ENCODE results near the gene ACP7.
"Not testable (repeated sequence)": the region's sequence is repeated elsewhere in the genome, so short reads cannot be mapped to it uniquely, and the experiment has no call there.

ACP7 gene

DNA sequence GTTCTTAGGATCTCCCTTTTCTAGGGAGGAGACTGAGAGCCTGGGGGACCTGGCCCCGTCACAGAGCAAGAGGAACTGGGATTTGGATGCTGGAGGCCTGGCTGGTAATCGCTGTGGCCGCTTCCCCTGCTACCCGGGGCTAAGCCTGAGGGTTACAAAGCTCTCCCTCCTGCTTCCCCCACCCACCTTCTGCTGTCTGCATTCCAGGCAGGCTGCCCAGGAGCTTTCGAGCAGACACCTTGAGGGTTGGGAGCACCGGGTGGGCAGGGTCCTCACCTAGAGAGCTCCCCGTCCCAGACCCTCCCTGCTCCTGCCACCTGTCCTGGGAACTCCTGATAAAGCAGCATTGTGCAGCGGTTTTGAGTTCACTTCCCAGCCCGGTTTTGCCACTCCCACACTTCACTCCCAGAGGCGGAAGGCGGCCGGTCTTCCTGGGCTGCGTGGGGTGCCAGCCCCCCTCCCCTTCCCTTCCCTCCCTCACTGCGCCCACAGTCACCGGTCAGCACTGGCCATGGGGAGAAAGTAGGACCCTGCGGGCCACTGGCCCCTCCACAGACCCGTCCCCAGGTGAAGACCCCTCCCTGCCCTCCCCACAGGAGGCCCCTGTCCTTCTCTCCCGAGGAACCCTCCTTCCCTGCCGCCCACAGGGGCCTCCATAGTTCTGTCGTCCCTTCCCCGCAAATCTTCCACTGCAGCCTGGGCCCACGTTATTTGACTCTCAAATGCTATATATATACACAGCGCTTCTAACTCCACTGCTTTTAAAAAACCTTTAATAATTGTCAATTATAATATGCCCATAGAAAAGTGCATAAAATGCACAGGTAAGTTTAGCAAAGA is 49.5 kb downstream of the ACP7 start:
- peak; percentile 70 for DNase-seq

DNA sequence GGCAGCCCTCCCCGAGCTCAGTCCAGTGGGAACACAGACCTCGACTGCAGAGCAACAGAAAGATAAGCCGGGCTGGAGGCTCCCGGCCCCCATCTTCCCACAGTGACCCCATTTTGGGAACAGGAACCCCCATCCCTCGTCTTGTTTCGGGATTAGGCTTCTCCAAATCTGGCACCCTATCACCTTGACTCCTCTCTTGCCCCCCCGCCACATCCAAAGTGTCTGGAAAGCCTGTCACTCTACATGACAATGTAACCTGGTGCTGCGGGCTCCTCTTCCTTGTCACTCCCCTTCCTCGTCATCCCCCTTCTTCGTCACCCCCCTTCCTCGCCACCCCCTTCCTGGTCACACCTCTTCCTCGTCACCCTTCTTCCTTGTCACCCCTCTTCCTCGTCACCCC is 51.5 kb downstream of the ACP7 start:
- DNase-seq, result no peak

DNA sequence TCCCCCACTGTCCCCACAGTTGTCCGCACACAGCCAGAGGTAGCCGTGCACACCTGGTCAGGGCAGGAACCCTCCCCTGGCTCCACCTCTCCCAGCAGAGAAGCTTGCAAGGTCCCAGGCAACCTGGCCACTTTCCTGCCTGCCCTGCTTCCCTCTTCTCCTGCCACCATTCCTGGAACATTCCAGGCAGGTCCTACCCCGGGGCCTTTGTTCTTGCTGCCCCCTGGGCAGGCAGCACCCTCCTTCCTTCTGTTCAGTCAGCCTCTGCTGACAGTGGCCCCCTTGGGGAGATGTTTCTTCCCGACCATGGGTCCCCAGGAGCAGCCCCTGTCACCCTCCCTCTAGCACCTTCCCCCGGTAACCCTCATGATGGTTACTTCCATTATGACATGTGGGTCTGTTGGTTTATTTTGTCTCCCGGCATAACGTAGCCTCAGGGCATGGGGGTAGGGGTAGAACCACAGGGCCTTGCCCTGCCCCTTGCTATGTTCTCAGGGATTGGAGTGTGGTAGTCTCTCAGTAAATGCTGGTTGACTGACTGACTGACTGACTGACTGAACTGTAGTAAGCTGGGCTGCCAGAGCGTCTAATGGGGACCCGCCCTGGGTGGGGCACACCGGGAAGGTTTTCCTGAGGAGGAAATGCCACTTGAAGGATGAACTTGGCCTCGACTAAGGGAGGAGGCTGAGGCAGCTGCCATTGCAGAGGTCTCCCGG is 52.2 kb downstream of the ACP7 start:
- DNase-seq, result no peak

DNA sequence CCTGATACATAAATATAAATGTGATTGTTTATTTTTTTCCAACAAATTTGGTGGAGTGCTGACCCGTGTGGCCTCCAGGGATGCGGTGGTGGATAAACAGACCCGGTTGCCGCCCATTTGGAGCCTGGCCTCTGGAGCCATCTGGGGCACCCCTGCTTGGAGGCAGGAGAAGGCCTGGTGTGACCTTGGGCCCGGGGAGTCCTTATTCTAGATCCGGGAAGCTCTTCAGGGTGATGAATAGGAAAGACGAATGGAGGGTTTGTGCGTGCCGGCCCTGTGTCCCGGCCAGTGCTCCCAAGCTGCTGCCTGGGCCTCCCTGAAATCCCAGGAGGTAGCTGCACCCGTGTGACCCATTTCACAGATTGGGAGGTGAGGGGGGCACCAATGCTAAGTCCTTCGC is 53.0 kb downstream of the ACP7 start:
- DNase-seq, result no peak

DNA sequence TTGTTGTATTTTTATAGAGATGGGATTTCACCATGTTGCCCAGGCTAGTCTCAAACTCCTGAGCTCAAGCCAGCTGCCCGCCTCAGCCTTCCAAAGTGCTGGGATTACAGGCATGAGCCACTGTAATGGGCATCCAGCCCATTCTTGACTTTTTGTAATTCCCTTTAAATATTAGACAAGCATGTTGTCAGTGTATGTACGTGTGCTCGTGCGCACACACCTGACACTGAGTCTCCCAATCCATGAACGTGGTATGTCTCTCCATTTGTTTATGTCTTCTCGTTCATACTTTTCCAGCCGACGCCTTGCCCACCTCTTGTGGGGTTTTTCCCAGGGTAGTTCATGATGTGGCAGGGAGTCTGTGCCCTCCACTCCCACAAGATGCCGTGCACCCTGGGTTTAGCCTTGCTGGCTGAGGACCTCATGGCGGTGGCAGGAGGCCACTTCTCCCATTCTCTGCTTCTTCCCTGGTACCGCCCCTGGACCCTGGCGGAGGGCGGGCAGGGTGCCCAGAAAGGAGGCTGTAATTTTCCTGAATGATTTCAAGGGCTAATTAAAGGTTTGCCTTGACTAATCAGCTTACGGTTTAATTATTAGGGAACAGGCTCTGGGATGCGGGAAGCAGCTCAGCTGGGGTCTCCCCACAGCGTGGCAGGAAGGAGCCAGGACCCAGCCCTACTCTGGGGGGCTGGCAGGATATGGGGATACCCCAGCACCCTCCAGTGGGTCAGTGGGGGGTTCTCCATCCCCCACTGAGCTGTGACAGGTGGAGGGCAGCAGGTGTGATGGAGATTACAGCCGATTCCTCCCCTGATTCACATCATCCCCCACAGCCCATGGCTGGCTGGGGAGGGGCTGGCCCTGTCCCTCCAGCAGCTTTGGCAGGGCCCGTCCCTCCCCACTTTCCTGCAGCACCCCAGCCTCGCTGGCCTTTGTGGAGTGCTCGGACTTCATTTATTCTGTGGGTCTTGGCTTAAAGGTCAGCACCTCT is 54.3 kb downstream of the ACP7 start:
- no peak for DNase-seq

DNA sequence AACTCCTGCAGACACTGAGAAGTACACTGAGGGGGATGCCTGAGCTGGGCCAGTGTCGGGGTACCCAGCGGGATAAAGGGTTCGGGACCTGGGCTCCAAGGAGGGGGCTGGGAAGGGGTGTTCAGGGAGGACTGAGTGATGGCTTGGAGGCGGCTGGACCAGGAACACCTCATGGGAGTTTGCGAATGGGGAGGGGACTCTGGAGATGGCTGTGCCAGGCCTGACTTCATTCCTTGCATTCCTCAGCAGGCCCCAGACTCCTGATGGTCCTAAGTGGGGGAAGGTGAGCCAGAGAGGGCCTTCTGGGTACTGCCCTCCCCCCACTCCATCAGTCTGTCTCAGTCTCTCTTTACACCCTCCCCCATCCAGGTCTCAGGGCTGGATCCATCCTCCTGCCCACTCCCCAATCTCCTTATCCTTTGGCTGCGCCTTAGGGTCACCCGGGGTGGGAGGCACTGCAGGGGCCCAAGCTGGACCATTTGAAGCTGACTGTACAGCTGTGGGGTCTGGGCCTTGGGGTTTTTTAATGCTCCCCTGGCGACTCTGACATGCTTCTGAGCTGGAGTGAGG is 55.2 kb downstream of the ACP7 start:
- DNase-seq, result no peak

DNA sequence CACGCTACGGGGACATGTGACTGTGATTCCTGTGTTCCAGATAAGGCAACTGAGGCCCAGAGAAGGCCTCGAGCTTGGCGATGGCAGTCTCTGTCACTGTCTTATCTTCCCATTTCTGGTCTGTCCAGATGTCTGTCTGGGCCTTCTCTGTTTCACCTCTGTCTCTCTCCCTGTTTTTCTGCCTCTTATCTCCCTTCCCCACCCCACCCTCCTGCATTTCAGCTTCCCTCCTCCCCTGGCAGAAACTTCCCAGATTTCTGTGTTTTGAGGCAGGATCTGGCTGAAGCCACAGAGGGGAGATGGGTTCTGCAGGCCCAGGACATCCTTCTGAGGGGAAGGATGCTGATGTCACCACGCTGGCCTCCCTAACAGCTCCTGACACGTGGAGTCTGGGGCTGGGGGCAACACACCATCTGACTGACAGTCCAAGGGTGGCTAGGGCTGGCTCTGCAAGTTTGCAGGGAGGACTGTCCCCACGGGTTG is 55.8 kb downstream of the ACP7 start:
- no peak for DNase-seq

DNA sequence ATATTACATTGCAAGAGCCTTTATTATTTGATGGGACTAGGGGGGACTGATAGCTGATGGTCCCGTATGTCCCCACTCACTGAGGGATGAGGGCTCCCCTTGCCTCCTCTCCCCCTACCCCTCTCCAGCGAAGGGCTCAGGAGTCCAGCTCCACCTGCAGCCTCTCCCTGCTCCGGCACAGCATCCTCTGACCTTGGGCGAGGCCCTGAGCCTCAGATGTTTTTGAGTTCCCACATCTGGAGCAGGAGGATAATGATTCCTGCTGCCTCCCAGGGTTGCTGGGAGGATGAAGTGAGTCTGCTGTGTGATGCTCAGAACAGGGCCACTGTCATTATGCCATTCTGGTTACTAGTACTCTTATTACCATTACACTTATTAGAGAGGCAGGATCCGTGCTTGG is 56.4 kb downstream of the ACP7 start:
- DNase-seq, result no peak

DNA sequence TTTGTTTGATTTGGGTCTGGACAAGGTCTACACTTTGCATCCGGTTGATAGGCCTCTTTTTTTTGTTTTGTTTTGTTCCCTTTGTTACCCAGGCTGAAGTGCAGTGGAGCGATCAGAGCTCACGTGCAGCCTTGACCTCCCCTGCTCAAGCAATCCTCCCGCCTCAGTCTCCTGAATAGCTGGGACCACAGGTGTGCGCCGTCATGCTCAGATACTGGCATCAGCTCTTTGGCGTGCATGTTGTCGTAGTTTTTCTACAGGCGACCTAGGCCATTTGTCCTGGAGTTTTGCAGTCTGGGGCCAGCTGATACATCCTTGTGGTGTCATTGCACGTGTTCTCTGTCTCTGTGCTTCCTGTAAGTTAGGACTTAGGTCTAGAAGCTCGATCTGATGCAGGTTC is 57.8 kb downstream of the ACP7 start:
- DNase-seq, result no peak

DNA sequence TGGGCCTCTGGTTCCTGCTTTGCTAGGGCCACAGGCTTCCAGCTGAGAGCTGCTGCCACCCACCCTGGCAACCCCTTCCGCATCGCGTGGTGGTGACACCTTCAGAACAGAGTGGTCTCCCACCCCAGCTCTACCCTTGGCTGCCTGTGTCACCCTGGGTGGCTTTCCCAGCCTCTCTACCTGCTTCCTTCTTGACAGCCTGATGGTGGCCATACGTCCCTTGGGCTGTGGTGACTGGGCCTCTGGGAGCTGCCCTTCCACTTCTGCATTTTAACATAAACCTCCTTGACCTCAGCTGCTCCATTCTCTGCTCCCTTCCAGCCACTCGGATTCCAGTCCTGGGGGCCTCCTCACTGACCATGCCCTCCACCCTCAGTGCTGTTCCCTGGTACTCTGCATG is 58.5 kb downstream of the ACP7 start:
- no peak for DNase-seq

DNA sequence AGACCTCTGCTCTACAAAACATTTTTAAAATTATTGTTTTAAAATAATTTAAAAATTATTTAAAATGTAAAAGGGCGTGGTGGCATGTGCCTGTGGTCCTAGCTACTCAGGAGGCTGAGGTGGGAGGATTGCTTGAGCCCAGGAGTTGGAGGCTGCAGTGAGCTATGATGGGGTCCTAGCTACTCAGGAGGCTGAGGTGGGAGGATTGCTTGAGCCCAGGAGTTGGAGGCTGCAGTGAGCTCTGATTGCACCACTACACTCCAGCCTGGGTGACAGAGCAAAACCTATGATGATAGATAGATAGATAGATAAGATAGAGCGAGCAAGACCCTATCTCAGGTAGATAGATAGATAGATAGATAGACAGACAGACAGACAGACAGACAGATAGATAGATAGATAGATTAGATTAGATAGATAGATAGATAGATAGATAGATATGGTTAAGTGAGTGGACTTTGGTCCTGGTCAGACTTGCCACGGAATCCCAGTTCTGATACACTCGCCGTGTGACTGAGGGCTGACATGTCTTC is 59.7 kb downstream of the ACP7 start:
- DNase-seq, result not testable (repeated sequence)

DNA sequence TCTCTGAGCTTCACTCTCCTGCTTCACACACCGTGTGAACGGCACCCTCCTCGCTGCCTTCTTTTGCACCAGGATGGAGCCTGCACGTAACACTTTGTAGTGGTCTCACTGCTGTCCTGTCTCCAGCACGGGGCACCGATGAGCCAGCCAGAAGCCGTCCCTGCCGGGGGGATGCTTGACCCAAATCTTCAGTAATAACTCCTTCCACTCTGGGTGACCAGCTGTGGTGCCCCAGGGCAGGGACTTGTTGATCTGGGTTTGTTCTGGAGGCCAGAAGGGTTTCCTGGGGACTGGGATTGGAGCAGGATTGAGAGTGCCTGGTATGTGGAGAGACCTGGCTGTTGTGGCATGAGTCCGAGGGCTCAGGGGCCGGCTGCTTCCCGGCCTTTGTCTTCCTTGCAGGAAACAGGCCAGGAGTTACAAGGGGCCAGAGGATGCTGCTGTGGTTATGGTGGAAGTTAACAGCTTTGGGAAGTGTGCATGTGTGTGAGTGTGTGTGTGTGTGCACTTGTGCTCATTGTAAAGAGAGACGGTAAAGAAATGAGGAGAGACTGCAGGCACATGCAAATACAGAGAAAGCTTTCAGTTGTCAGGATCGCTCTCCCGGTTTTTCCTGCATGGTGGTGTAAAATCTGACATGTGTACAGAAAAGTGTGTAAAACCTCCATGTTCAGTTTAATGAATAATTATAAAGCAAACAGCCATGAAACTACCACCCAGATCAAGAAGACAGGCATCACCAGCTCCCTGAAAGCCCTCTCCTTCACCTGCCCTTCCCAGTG is 60.3 kb downstream of the ACP7 start:
- no peak for DNase-seq

DNA sequence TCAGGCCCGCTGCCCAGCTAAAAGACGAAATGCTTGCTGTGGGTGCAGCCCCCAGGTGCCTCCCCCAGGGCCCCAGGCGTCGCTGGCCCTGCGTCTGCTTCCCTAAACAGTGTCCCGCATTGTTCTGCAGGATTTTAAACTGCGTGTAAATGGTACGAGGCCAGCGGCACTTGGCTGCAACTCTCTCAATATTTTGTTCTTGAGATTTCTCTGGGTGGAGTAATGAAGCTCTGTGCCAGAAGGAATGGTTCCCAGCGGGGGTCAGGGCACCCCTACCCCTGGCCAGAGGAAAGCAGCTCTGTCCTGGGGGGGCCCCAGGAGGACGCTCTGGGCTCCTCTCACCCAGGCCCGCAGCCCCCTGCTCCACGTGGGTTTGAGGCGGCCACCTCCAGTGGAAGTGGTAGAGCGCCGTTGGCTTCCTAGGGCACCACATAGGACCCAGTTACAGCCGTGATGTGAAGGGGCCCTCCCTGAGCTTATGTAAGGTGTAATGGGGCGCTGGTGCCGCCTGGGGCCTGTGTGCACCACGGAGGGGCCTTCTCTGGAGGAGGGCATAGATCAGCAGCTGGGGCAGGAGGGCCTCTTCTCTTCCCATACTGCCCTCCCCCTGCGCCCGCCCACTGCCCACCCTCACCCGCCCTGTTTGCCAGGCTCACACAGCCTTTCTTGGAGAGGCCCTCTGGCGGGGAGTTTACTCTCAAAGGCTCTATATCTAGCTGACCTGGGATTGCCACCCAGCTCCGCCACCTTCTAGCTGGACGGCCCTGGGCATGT is 61.2 kb downstream of the ACP7 start:
- no peak for DNase-seq

DNA sequence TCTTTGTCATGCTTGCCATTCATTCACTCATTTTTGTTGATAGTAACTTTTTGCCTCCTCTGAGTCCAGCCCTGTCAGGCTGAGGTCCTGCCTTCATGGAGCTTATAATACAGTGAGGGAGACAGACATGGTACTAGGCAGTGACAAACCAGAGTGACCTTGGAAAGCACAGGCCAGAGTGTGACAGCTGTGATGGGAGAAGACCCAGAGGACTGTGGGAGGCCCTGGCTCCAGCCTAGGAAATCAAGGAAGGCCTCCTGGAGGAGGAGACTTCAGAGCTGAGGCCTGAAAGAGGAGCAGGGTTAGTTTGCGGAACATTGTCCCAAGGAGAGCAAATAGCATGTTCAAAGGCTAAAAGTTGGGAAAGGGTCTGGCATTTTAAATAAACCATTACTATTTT is 61.9 kb downstream of the ACP7 start:
- DNase-seq, result no peak

DNA sequence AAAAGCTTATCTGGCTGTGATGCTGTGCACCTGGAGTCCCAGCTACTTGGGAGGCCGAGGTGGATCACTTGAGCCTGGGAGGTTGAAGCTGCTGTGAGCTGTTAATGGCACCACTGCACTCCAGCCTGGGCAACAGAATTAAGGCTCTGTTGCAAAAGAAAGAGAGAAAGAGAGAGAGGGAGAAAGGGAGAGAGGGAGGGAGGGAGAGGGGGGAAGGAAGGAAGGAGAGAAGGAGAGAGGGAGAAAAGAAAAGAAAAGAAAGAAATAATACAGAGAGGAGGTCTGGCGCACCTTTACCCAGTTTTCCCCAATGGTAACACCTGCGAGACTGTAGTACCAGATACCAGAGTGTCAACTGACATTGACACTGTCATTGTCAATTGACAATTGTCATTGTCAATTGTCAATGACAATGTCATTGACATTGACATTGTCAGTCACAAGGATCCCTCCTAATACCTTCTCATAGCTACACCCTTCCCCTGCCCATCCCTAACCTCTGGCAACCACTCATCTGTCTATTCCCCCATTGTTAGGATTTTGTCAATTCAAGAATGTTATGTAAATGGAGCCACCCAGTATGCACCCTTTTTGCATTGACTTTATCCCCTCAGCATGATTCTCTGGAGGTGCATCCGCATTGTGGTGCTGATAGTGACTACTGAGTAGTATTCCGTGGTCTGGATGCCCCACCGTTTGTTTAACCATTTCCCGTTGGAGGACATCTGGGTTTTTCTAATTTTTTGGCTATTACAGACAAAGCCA is 62.7 kb downstream of the ACP7 start:
- DNase-seq, result no peak

DNA sequence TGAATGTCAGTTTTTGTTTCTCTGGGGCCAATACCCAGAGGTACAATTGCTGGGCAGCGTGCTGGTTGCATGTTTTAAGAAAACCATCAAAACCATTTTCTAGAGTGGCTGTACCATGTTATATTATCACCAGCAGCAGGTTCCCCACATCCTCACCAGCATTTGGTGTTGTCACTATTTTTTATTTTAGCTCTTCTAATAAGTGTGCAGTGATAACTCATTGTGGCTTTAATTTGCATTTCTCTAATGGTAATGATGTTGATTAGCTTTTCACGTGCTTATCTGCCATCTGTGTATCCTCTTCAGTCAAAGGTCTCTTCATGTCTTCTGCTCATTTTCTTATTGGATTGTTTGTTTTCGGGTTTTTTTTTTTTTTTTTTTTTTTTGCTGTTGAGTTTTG is 63.3 kb downstream of the ACP7 start:
- DNase-seq, result peak; percentile 9

DNA sequence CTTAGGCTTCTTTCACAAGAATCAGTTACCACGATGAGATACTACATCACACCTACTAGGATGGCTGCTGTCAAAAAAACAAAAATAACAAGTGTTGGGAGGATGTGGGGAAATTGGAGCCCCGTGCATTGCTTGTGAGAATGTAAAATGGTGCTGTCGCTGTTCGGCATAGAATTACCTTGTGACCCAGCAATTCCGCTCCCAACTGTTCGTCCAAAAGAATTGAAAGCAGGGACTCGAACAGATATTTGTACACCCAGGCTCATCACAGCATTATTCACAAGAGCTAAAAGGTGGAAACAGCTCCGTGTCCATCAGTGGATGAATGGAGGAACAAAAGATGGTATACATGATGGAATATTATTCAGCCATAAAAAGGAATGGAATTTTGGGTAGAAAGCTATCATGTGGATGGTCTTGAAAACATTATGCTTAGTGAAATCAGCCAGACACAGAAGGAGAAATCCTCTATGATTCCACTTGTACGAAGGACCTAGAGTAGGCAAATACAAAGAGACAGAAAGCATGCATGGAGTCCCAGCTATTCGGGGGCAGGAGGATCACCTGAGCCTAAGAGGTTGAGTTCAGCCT is 64.9 kb downstream of the ACP7 start:
- no peak for DNase-seq

DNA sequence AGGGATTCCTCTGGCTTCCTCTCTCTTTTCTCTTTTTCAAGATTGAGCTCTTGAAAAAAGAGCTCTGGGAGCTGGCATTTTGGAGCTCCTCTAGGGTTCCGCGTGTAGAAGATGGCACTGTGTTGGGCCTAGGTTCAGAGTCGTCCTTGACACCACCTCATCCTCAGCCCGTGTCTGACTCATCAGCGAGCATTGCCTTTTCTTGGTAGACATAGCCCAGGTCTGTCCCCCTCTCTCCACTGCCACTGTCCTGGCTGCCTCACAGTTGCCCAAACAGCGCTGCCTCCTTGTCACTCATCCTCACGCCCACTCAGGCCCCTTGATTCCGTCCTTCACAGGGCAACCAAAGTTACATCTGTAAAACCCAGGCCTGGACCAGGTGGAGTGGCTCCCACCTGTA is 66.1 kb downstream of the ACP7 start:
- no peak for DNase-seq

DNA sequence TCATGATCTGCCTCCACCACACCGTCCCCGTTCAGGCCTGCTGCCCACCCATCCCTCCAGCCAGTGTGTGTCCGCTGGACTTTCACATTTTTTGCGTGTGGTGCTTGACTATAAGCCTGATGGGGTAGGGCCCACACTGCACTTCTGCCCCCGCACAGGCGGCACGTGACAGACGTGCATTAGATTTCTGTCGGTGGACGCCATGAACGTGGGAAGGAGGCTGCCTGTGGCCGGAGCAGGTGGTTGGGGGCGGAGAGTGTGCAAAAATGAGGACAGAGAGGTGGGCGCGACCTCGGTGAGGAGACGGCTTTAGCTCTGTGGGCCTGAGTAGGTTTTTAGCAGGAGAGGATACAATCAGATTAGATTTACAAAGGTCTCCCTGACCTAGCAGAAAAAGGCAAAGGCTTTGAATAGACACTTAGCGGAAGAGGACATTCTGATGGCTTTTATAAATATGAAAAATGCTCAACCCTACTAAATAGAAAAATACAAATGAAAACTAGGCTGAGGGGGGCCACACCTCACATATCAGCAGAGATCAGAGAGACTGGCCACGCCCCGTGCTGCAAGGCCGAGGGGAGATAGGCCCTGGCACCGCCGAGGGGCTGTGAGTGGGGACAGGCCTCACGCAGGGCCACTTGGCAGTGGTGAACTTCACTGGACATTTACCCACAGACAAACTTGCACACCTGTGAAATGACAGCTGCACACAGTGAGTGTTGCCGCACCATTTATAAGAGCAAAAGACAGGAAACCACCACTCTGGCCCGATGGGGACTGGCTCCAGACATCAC is 66.8 kb downstream of the ACP7 start:
- no peak for DNase-seq
